Hair follicle dermal papilla cell (primary cell): ENCODE measurements around the gene C1orf50. TPM values are rescaled to one million over a fixed set of nuclear protein-coding genes. Genes with fewer than 3 reads are reported as not detected.

ENCODE experiments used
- total RNA-seq: library from RNA; depleted of rRNA; stranded (reverse); fragments of >200 nt; gene quantifications from 2 replicates; pipeline ENCODE4 v1.2.3, GENCODE V29; 2012

The C1orf50 gene
- 5.8 TPM in 2 replicates for total RNA-seq

DNA sequence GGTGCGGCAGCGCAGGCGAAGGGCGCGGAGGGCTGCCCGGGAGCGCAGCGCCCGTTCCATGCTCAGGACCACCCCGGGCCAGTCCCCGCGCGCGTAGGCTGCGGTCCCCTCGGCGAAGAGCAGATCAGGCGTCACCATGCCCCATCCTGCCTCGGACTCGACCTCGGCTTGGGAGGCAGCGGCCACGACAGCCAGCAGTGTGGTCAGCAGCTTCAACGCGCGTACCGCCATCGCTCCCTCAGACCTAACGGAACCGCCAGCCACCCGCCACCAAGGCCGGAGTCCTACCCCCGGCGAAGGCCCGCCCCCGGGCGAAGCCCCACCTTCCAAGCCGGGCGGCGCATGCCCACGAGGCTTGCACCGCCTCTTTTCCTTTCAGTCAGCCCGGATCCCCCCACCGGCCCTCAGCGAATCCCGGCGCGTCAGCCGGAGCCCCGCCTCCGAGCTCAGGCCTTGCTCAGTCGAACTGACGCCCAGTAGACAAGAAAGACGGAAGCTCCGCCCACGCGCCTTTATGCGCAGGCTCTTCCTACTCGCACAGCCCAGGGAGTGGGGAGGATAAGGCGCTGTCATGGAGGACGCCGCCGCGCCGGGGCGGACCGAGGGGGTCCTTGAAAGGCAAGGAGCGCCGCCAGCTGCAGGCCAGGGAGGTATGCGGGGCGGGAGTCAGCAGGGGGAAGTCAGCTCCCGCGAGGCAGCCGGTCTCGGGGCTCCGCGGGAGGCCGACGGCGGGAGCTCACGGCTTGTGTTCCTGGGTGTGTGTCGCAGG lies at the start of gene C1orf50, which contains the start of gene P3H1:
C1orf50 (plus strand) TSS at position 509 of the 769 bp plus-strand sequence; CDS start at position 572, 63 bp downstream.
P3H1 (minus strand) TSS at position 288 of the 769 bp plus-strand sequence; CDS start at position 231, 57 bp downstream.

DNA sequence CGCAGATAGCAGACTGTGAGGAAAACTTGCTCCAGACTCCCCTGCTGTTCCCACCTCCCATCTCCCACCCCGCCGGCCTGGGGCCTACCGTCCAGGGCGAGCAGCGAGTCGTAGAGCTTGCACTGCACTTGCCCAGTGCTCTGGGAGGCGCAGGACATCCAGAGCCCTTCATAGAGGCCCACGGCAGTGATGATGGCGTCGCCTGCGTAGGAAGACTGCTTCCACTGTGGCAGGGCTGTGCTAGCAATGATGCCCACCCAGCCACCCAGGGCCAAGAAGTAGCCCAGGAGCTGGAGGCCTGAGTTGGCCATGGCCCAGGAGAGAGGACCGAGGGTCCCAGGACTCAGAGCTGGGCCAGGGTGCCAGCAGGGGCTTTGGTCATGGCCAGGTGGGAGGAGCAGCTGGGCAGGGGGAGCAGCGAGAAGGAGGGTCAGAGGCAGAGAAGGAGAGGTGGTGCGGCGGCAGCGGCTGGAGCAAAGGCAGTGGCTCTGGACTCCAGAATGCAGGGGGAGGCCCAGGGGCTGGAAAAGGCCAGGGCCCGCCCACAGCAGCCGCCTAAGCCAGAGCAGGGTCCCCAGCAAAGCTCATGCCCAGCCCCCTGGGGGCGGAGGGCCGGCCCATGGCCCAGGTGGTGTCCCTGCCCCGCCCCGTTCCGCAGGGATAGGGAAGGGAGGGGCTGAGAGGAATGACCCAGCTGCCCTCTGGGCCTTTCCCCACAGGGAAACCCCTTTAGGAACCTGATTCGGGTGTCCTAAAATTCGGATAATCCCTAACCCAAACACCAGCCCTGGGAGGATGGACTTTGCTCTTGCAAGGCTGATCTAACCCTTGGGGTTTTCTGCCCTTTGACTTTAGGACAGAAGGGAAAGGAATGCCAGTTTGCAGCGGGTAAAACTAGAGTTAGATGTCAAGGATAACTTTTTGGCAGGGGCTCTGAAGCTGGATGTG lies 27.0 kb upstream of the C1orf50 start, which contains the start of gene CLDN19:
CLDN19 (minus strand) TSS at position 484 of the 948 bp plus-strand sequence; CDS start at position 311, 173 bp downstream.

DNA sequence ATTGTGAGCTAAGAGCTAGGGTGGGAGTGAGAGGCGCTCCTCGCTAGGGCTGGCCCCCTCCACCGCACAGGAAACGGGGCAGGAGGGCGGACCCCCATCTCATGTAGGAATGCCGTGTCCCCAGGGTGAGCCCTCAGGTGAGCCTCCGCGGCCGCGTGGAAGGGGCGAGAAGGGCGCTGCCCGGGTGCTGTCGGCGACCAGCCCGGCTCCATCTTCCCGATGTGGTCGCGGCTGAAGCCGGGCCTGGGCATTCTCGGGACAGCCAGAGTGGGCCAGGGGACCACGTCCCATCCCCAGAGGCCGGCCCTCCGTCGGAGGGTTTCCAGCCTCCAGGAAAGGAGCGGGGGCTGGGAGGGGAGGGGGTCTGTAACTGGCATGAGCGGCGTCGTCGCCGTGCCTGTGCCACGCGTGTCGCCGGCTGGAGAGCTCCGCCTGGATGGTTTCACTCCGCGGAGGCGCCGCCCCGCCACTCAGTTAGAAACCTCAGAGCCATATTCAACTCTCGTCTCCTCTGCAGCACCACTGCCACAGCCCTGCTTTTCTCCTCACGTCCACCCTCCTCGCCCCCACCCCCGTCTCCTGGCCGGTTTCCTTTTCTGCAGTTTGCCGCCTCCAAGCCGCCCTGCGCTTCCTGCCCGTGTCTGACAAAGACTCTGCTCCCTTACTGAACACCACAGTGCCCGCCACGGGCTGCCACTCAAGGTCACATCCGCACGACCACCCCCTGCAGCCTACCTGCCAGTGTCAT lies 18.1 kb downstream of the C1orf50 start, which contains the start of gene TMEM269:
TMEM269 (plus strand) TSS at position 46 of the 748 bp plus-strand sequence. CDS start 4,903 bp downstream, outside the sequence.

DNA sequence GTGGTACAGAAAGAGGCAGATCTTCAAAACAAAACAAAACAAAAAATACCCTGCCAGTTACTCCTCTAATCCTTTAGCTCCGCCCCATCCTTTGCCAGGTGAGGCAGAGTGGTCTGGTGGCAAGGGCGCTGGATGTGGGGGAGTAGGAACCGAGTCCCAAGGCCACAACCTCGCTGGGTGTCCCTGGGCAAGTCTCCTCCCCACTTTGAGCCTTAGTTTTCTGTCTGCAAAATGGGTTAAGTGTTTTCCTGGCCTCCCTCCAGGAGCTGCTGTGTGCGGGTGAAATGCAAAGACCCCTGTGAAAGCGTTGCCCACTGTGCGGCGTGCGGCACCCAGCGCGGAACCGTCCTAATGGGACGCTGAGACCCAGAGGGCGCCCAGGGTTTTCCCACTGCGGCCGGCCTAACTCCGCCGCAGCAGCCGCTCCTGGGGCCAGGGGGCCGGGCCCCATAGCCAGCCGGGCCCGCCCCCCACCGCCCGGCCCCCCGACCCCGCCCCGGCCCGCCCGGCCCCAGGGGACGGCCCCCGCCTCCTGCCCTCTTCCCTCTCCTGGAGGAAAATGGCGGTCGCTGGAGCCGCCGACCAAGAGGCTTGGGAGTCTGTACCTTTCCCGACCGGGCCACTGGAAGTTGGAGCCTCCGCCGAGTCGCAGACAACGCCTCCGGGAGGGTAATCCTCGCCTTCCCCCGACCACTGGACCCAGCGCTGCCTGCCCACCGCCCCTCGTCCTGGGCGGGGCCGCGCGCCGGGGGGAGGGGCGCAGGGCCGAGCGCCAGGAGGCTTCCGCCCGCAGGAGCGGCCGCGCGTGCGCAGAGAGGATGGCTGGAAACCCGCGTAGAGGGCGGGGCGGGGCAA lies 49.8 kb downstream of the C1orf50 start, which contains the start of the genes ERMAP and SVBP:
ERMAP (plus strand) TSS at position 538 of the 855 bp plus-strand sequence. CDS start 13,327 bp downstream, outside the sequence.
SVBP (minus strand) TSS at position 813 of the 855 bp plus-strand sequence. CDS start 853 bp downstream, outside the sequence.

Other genes starting within 250 kb of the C1orf50 start
- gene PPIH, start 108.8 kb upstream of the C1orf50 start, total RNA-seq = 6.2 and 9.6 TPM in 2 replicates
- 410 and 555 TPM in 2 replicates for gene YBX1, start 84.8 kb upstream of the C1orf50 start, total RNA-seq
- gene CLDN19, start 27.0 kb upstream of the C1orf50 start, total RNA-seq = not detected in 2 replicates
- 130 and 166 TPM in 2 replicates for gene P3H1, start 221 bp upstream of the C1orf50 start, total RNA-seq
- under 0.01 TPM in 1 of 2 replicates, not detected in the other for gene TMEM269, start 17.7 kb downstream of the C1orf50 start, total RNA-seq
- 25.1 and 25.2 TPM in 2 replicates for gene ERMAP, start 49.9 kb downstream of the C1orf50 start, total RNA-seq
- gene SVBP, start 50.1 kb downstream of the C1orf50 start, total RNA-seq = 14.1 and 15.7 TPM in 2 replicates
- gene ZNF691, start 79.4 kb downstream of the C1orf50 start, total RNA-seq = 5.5 and 8.0 TPM in 2 replicates
- 114 TPM in 2 replicates for gene SLC2A1, start 191.6 kb downstream of the C1orf50 start, total RNA-seq